ENCODE measurements around the gene RPL32.

RPL32 gene

GRCh38 chr3:12815719-12816118 is 25.6 kb downstream of the RPL32 start:
- H3K27me3 ChIP-seq (ENCODE audit: insufficient read depth, low read length, poor library complexity, severe bottlenecking): no peaks in the 10 kb centered on the region
- H2AFZ ChIP-seq (ENCODE audit: low read length): no peak overlapping the region
- no peaks in the 10 kb centered on the region for H4K20me1 ChIP-seq (ENCODE audit: insufficient read depth, low read length, poor library complexity, severe bottlenecking)
- peaks cover 5% of the 10 kb centered on the region for H3K4me1 ChIP-seq (ENCODE audit: insufficient read depth, low read length, poor library complexity, severe bottlenecking)
- no peak overlapping the region for H3K4me2 ChIP-seq (ENCODE audit: low read depth, low read length, poor library complexity, severe bottlenecking)
- H3K9me2 ChIP-seq (replicated peaks; ENCODE audit: low read depth, low read length): no peaks in the 10 kb centered on the region
- TF ChIP-seq CTCF (conservative IDR thresholded peaks at IDR 0.05; ENCODE audit: low read length): no peak; the same call in 1 of the 2 replicates
- TF ChIP-seq EZH2phosphoT487 (IDR thresholded peaks at IDR 0.05; ENCODE audit: borderline replicate concordance): no peak
- H3K9me3 ChIP-seq (ENCODE audit: insufficient read depth, low read depth, low read length): no peaks in the 10 kb centered on the region
- H3K36me3 ChIP-seq (ENCODE audit: insufficient read depth, low read length): no peaks in the 10 kb centered on the region
- no peak overlapping the region for H3K9ac ChIP-seq (ENCODE audit: low read depth, low read length, poor library complexity, severe bottlenecking)
- H3K79me2 ChIP-seq (ENCODE audit: insufficient read depth, low read length): no peaks in the 10 kb centered on the region
- no peak overlapping the region for H3K4me3 ChIP-seq (ENCODE audit: low read length, poor library complexity, severe bottlenecking)
- H3F3A ChIP-seq (ENCODE audit: low read depth): no peaks in the 10 kb centered on the region

- H3K4me2 ChIP-seq (ENCODE audit: low read depth, low read length, poor library complexity, severe bottlenecking): no peak overlapping the region
Measured at GRCh38 chr3:12815078-12815477, 26.3 kb downstream of the RPL32 start.

GRCh38 chr3:12813967-12814366 is 27.4 kb downstream of the RPL32 start:
- no peaks in the 10 kb centered on the region for H3K36me3 ChIP-seq (ENCODE audit: insufficient read depth, low read length)
- no peak overlapping the region for H3K4me3 ChIP-seq (ENCODE audit: low read length, poor library complexity, severe bottlenecking)
- no peak overlapping the region for H3K4me2 ChIP-seq (ENCODE audit: low read depth, low read length, poor library complexity, severe bottlenecking)
- H3K4me1 ChIP-seq (ENCODE audit: insufficient read depth, low read length, poor library complexity, severe bottlenecking): peaks cover 5% of the 10 kb centered on the region
- no peaks in the 10 kb centered on the region for H3K27me3 ChIP-seq (ENCODE audit: insufficient read depth, low read length, poor library complexity, severe bottlenecking)
- TF ChIP-seq EZH2phosphoT487 (IDR thresholded peaks at IDR 0.05; ENCODE audit: borderline replicate concordance): no peak
- no peak for TF ChIP-seq CTCF (conservative IDR thresholded peaks at IDR 0.05; ENCODE audit: low read length)
- no peaks in the 10 kb centered on the region for H3K79me2 ChIP-seq (ENCODE audit: insufficient read depth, low read length)
- no peaks in the 10 kb centered on the region for H4K20me1 ChIP-seq (ENCODE audit: insufficient read depth, low read length, poor library complexity, severe bottlenecking)
- H3K9me3 ChIP-seq (ENCODE audit: insufficient read depth, low read depth, low read length): no peaks in the 10 kb centered on the region
- H3F3A ChIP-seq (ENCODE audit: low read depth): no peaks in the 10 kb centered on the region
- no peak overlapping the region for H3K9ac ChIP-seq (ENCODE audit: low read depth, low read length, poor library complexity, severe bottlenecking)
- no peak overlapping the region for H2AFZ ChIP-seq (ENCODE audit: low read length)
- no peaks in the 10 kb centered on the region for H3K9me2 ChIP-seq (replicated peaks; ENCODE audit: low read depth, low read length)

More at GRCh38 chr3:12815078-12815477, 26.3 kb downstream of the RPL32 start:
- Histone ChIP-seq H3K9ac (ENCODE audit: low read depth, low read length, poor library complexity, severe bottlenecking) (no peak overlapping the region), H3K4me1 (ENCODE audit: insufficient read depth, low read length, poor library complexity, severe bottlenecking) (peaks cover 5% of the 10 kb centered on the region), H3K36me3 (ENCODE audit: insufficient read depth, low read length) (no peaks in the 10 kb centered on the region), H3K9me3 (ENCODE audit: insufficient read depth, low read depth, low read length) (no peaks in the 10 kb centered on the region), H3K9me2 (replicated peaks; ENCODE audit: low read depth, low read length) (no peaks in the 10 kb centered on the region), H3F3A (ENCODE audit: low read depth) (no peaks in the 10 kb centered on the region), H4K20me1 (ENCODE audit: insufficient read depth, low read length, poor library complexity, severe bottlenecking) (no peaks in the 10 kb centered on the region), H3K4me3 (ENCODE audit: low read length, poor library complexity, severe bottlenecking) (no peak overlapping the region), H3K79me2 (ENCODE audit: insufficient read depth, low read length) (no peaks in the 10 kb centered on the region), H3K27me3 (ENCODE audit: insufficient read depth, low read length, poor library complexity, severe bottlenecking) (no peaks in the 10 kb centered on the region), H2AFZ (ENCODE audit: low read length) (no peak overlapping the region)
- TF ChIP-seq EZH2phosphoT487 (IDR thresholded peaks at IDR 0.05; ENCODE audit: borderline replicate concordance) (no peak), CTCF (conservative IDR thresholded peaks at IDR 0.05; ENCODE audit: low read length) (no peak)
